ENCODE results near the gene RGCC.
A peak's percentile ranks its signal among the peaks of the same experiment; 100 is the strongest.
"Not testable (repeated sequence)": the region's sequence is repeated elsewhere in the genome, so short reads cannot be mapped to it uniquely, and the experiment has no call there.

Gene RGCC

DNA sequence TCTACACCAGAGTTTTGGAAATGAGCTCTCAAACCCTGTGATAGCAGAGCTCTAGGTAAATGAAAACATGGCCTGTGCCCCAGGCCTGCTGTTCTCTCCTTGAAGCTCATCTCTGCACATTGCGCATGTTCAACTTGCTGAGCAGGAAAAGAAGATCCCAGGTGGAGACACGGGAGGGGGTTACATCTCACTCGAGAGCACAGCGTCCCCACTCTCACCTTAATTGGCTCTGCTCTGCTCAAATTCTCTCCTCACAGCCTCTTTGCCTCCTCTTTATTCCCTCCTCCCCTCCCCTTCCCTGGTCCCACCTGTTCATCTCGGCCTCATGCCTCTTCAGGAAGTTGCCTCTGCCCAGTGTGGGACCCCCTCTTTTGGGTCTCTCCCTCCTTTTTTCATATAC is 44.7 kb downstream of the RGCC start:
- Histone ChIP-seq H3K9ac (no peak overlapping the region), H3K27ac (peak overlapping the region; percentile 42), H3K4me2 (peak overlapping the region; percentile 60), H3K36me3 (ENCODE audit: insufficient read depth) (no peaks in the 10 kb centered on the region), H3K27me3 (ENCODE audit: insufficient read depth, low read depth) (no peaks in the 10 kb centered on the region), H4K20me1 (ENCODE audit: insufficient read depth) (no peaks in the 10 kb centered on the region), H3K4me3 (IDR thresholded peaks at IDR 0.05; ENCODE audit: insufficient read depth, low read depth, low read length) (no peak overlapping the region), H2AFZ (ENCODE audit: low read depth) (no peak overlapping the region), H3K79me2 (ENCODE audit: insufficient read depth, low read depth) (no peaks in the 10 kb centered on the region), H3K4me1 (ENCODE audit: low read depth, poor library complexity, severe bottlenecking) (peaks cover 39% of the 10 kb centered on the region)
- TF ChIP-seq, protein P1, sequence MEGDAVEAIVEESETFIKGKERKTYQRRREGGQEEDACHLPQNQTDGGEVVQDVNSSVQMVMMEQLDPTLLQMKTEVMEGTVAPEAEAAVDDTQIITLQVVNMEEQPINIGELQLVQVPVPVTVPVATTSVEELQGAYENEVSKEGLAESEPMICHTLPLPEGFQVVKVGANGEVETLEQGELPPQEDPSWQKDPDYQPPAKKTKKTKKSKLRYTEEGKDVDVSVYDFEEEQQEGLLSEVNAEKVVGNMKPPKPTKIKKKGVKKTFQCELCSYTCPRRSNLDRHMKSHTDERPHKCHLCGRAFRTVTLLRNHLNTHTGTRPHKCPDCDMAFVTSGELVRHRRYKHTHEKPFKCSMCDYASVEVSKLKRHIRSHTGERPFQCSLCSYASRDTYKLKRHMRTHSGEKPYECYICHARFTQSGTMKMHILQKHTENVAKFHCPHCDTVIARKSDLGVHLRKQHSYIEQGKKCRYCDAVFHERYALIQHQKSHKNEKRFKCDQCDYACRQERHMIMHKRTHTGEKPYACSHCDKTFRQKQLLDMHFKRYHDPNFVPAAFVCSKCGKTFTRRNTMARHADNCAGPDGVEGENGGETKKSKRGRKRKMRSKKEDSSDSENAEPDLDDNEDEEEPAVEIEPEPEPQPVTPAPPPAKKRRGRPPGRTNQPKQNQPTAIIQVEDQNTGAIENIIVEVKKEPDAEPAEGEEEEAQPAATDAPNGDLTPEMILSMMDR (conservative IDR thresholded peaks at IDR 0.05; ENCODE audit: low read depth, low read length), result no peak

DNA sequence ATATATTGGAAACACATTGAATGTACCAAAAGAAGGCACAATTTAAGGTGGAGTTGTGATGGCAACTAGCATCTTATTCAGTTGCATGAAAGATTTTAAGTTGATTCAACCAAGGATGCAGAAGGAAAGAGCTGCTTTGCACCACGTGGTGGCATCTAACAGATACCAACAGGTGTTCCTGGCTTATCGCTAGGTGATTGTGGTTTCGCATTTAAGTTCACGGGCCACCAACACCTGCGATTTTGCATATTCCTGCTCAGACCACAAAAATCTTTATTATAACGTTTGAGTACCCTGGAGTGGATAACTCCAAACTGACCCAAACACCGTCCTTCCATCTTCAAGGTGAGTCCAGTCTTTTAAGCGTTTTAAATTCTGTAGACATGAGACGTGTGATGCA is 45.3 kb downstream of the RGCC start:
- TF ChIP-seq, protein P1 (conservative IDR thresholded peaks at IDR 0.05; ENCODE audit: low read depth, low read length), result no peak
- no peaks in the 10 kb centered on the region for H3K79me2 ChIP-seq (ENCODE audit: insufficient read depth, low read depth)
- no peaks in the 10 kb centered on the region for H3K27me3 ChIP-seq (ENCODE audit: insufficient read depth, low read depth)
- H3K4me2 ChIP-seq, result peak overlapping the region; percentile 60
- H3K4me3 ChIP-seq (IDR thresholded peaks at IDR 0.05; ENCODE audit: insufficient read depth, low read depth, low read length), result no peak overlapping the region
- H3K9ac ChIP-seq, result no peak overlapping the region
- H3K27ac ChIP-seq, result peak overlapping the region; percentile 42
- H2AFZ ChIP-seq (ENCODE audit: low read depth), result no peak overlapping the region
- H3K4me1 ChIP-seq (ENCODE audit: low read depth, poor library complexity, severe bottlenecking), result peaks cover 39% of the 10 kb centered on the region
- H3K36me3 ChIP-seq (ENCODE audit: insufficient read depth), result no peaks in the 10 kb centered on the region
- H4K20me1 ChIP-seq (ENCODE audit: insufficient read depth), result no peaks in the 10 kb centered on the region

DNA sequence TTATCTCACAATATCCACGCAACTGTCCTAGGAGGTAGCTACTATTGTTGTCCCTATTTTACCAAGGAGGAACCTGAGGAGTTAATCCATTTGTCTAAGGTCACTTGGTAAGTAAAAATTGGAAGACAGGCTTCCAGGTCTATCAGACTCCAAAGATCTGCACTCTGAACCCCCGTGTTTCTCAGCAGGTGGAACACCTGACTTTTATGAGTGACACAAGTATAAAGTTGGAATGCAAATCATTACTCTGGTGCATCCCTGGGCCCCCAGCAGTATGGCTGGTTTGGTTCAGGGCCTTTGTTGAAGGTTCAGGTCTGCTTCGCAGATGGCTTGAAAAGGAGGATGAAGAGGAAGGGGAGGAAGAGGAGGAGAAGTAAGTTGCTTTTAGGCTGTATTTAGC is 46.0 kb downstream of the RGCC start:
- Histone ChIP-seq H3K4me3 (IDR thresholded peaks at IDR 0.05; ENCODE audit: insufficient read depth, low read depth, low read length) (no peak overlapping the region), H3K36me3 (ENCODE audit: insufficient read depth) (no peaks in the 10 kb centered on the region), H2AFZ (ENCODE audit: low read depth) (no peak overlapping the region; the same call in 1 of the 2 replicates), H4K20me1 (ENCODE audit: insufficient read depth) (no peaks in the 10 kb centered on the region), H3K79me2 (ENCODE audit: insufficient read depth, low read depth) (no peaks in the 10 kb centered on the region), H3K9ac (no peak overlapping the region), H3K4me1 (ENCODE audit: low read depth, poor library complexity, severe bottlenecking) (peaks cover 39% of the 10 kb centered on the region), H3K4me2 (peak overlapping the region; percentile 60; the same call in 1 of the 2 replicates), H3K27ac (no peak overlapping the region; the same call in 1 of the 2 replicates), H3K27me3 (ENCODE audit: insufficient read depth, low read depth) (no peaks in the 10 kb centered on the region)
- TF ChIP-seq, protein P1 (conservative IDR thresholded peaks at IDR 0.05; ENCODE audit: low read depth, low read length), result no peak

DNA sequence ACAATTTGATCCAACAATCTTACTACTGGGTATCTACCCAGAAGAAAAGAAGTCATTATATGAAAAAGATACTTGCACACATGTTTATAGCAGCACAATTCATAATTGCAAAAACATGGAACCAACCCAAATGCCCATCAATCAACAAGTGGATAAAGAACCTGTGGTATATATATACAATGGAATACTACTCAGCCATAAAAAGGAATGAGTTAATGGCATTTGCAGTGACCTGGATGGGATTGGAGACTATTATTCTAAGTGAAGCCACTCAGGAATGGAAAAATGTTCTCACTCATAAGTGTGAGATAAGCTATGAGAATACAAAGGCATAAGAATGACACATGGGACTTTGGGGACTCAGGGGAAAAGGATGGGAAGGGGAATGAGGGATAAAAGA is 47.3 kb downstream of the RGCC start:
- H3K4me2 ChIP-seq; H4K20me1 ChIP-seq (ENCODE audit: insufficient read depth); H2AFZ ChIP-seq (ENCODE audit: low read depth); H3K27me3 ChIP-seq (ENCODE audit: insufficient read depth, low read depth); H3K27ac ChIP-seq; H3K79me2 ChIP-seq (ENCODE audit: insufficient read depth, low read depth); H3K36me3 ChIP-seq (ENCODE audit: insufficient read depth); H3K9ac ChIP-seq; H3K4me3 ChIP-seq (IDR thresholded peaks at IDR 0.05; ENCODE audit: insufficient read depth, low read depth, low read length): not testable (repeated sequence)
- peaks cover 39% of the 10 kb centered on the region for H3K4me1 ChIP-seq (ENCODE audit: low read depth, poor library complexity, severe bottlenecking)

DNA sequence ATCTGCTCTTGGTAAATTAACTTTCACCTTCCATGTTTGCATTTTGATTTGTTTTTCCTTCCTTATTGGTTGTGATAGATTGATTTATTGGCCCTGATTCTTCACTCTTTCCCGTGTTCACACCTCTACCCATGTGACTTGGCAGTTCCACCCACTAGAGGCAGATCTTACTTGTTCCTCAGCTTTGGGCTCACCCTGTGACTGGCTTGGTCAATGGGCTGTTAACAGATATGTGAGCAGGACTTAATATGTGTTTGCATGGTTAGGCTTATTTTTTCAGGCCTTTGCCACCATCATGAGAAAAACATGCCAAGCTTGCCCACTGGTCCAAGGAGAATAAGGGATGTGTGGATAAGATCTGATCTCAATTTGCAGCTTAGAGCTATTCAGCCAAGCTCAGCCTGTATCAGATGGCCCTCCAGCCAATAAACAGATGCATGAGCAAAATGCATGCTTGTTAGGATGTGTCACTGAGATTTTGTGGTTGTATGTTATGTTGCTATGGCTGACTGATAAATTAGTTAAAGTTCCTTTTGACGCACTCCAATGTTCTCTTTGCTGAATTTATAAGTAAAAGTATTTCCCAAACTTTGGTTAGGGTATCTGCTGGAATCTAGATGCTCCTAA is 48.0 kb downstream of the RGCC start:
- Histone ChIP-seq H3K27me3 (ENCODE audit: insufficient read depth, low read depth) (no peaks in the 10 kb centered on the region), H3K4me3 (IDR thresholded peaks at IDR 0.05; ENCODE audit: insufficient read depth, low read depth, low read length) (no peak overlapping the region), H3K36me3 (ENCODE audit: insufficient read depth) (no peaks in the 10 kb centered on the region), H4K20me1 (ENCODE audit: insufficient read depth) (no peaks in the 10 kb centered on the region), H3K4me1 (ENCODE audit: low read depth, poor library complexity, severe bottlenecking) (peaks cover 34% of the 10 kb centered on the region), H3K9ac (no peak overlapping the region), H3K79me2 (ENCODE audit: insufficient read depth, low read depth) (no peaks in the 10 kb centered on the region), H3K27ac (no peak overlapping the region), H2AFZ (ENCODE audit: low read depth) (no peak overlapping the region), H3K4me2 (no peak overlapping the region)
- TF ChIP-seq, protein P1 (conservative IDR thresholded peaks at IDR 0.05; ENCODE audit: low read depth, low read length), result no peak
